NCI-H69 (cell line): ENCODE measurements around the gene SLIT1.

Source experiments
- DNase-seq: peaks from one replicate; lab custom pipeline; 2025; lab: John Stamatoyannopoulos, UW

SLIT1 gene

GRCh38 chr10:97138846-97139245, 46.9 kb downstream of the SLIT1 start:
- no peak for DNase-seq

DNA sequence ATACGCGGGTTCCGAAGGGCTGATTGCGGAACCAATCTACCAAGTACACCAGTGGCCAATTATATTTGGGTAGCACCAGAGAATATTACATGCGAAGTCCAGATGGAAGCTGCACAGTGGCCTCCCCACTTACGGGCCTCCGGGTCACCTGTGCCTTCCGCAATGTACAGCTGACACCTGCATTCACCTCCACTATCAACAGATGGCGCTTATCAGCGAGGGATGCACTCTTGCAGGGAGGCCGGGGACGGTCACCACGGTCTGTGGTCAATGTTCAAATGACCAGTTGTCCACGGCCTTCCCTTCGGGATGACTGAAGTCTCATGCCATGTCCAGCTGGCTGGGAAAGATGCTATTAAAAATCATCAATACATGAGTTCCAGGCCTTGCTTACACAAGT, 47.6 kb downstream of the SLIT1 start:
- no peak for DNase-seq

- DNase-seq: peak; percentile 48
Measured at GRCh38 chr10:97136756-97137155, 49.0 kb downstream of the SLIT1 start.

- DNase-seq: no peak
Measured at GRCh38 chr10:97135464-97135863, 50.3 kb downstream of the SLIT1 start.

GRCh38 chr10:97134983-97135382, 50.8 kb downstream of the SLIT1 start:
- no peak for DNase-seq

- DNase-seq: peak; percentile 15
Measured at GRCh38 chr10:97134110-97134509, 51.6 kb downstream of the SLIT1 start.

GRCh38 chr10:97132273-97132672, 53.5 kb downstream of the SLIT1 start:
- no peak for DNase-seq

- no peak for DNase-seq
Measured at GRCh38 chr10:97131666-97132065, 54.1 kb downstream of the SLIT1 start.

- no peak for DNase-seq
Measured at GRCh38 chr10:97131181-97131628, 54.6 kb downstream of the SLIT1 start.

- no peak for DNase-seq
Measured at GRCh38 chr10:97129666-97130065, 56.1 kb downstream of the SLIT1 start.

DNA sequence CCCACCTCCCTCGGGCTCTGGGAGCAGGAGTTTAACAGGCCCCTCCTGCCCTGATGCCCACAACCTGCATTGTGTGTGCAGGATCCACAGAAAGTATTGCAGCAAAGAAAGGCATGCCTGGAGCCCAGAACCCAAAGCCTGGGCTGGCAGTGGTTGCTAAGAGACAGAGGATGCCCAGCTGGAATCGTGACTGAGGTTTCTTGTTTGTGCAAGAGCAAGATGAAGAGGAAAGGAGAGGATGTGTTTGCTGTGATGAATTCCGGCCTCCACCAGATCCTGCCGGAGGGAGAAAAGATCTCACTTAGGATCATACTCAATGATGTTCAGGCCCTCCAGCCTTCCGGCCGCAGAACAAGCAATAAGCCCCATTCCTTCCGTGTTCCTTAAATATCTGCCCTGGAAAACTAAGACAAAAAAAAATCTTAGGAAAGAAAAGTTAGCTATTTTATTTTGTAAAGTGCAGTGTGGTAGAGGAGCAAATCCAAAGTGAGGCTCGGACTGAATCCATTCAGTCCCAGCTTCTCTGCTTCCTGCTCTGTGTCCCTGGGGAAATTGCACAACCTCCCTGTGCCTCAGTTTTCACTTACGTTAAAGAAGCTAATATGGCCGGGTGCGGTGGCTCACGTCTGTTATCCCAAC, 57.1 kb downstream of the SLIT1 start:
- DNase-seq: peak; percentile 59

- peak; percentile 81 for DNase-seq
Measured at GRCh38 chr10:97128039-97128492, 57.7 kb downstream of the SLIT1 start.

- DNase-seq: no peak
Measured at GRCh38 chr10:97127509-97127908, 58.2 kb downstream of the SLIT1 start.

- DNase-seq: no peak
Measured at GRCh38 chr10:97124211-97124610, 61.5 kb downstream of the SLIT1 start.

DNA sequence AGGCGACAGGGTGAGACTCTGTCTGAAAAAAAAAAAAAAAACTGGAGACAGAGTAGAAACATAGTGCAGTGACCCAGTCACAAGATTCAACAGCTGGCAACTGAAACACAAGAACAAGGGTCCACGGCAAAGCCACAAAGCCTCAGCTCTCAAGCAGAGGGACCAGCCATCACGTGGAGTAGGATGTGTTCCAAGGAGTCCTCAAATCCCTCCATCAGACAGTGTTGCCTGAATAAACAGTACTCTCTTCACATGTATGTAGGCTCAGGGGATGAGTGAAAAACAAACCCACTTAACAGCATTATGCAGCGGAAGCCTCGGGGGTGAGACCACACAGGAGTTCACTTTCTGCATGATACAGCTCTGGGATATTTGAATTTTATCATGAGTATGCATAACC, 62.0 kb downstream of the SLIT1 start:
- DNase-seq: no peak

- DNase-seq: peak; percentile 76
Measured at GRCh38 chr10:97121041-97121440, 64.7 kb downstream of the SLIT1 start.

- peak; percentile 60 for DNase-seq
Measured at GRCh38 chr10:97120370-97120769, 65.4 kb downstream of the SLIT1 start.

- peak; percentile 41 for DNase-seq
Measured at GRCh38 chr10:97119058-97119745, 66.6 kb downstream of the SLIT1 start.

DNA sequence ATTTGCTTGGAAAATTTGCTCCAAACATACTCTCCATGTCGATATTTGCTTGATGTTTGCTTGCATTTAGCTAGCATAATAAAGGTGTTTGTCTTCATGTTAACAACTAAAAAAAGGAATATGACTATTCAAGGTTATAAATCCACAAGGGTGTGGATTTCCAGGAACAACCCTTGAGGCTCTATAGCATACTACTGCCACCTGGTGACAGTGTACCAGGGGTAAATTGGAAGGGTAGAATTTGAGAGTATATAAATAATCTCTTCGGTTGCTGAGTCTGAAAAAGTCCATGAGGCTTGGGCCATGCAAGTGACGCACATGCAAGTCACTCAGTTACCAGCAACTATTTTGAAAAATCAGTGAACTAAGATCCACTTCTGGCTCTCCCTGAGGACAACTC, 68.4 kb downstream of the SLIT1 start:
- peak; percentile 53 for DNase-seq

DNA sequence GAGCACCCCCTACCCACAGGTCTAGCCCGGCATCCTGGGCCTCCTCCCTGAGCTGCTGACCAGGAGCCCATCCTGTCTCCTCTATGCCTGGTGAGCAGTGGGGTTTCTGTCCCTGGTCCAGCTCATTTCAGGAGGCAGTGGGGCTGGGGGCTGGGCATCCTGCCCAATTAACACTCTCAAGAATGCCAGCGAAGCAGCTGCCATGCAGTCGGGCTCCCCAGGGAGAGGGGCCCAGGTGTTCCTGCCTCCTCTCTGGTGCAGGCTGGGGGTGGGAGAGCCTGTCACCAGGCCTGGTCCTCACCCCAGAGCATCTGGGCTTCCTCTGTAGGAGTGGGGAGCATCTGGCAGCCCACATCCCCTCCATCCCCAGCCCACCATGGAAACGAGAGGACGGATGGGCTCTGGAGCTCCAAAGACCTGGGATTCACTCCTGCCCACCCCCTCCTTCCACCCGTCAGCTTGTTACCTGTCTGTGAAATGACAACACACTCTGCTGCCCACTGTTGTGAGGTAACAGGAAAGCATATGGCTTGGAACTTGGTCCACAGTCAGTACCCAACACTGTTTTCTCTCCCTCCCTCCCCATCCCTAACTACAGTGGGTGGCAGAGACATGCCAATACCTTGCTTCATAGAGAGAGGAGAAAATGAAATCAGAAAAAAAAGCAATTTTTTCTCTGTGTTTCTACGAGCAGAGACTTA, 69.1 kb downstream of the SLIT1 start:
- peak; percentile 89 for DNase-seq

DNA sequence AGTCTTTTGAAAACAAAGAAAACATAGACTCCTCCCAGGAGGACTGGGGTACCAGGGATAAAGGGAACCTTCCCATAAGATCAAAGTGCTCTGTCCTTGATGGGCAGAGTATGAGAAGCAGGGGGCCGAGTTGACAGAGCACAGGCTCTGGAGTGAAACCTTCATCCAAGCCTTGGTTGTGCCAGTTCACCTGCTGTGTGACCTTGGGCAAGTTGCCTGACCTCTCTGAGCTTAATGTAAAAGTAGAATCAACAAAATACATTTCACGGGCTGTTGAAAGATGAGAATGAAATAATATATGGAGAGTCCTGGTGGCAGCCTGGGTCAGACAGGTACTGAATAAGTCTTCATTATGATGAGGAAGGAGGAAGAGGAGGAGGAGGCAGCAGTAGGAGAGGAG, 69.9 kb downstream of the SLIT1 start:
- DNase-seq: no peak

GRCh38 chr10:97111615-97112014, 74.1 kb downstream of the SLIT1 start:
- no peak for DNase-seq

- DNase-seq: peak; percentile 71
Measured at GRCh38 chr10:97109547-97109946, 76.2 kb downstream of the SLIT1 start.
